ENCODE measurements around the gene RAB33B.

DNA sequence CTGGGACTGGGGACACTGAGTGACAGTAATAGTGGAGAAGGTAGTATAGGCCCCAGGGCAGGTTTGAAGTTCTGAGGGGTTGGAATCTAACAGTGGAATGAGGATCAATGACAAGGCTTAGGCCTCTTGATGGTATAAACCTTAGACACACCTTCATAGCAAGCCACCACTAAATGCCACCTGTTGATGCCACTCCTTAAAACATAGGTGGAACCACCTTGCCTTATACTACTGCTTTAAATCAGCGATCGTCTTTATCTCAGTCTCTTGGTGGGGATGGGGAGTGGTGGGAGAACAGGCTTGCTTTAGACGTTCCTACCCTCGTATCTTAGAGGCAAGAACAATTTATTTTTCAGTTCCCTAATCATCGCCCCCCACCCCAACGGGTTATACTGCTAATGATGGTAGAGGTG, 1.2 kb downstream of the RAB33B start:
- TF ChIP-seq, protein P1, sequence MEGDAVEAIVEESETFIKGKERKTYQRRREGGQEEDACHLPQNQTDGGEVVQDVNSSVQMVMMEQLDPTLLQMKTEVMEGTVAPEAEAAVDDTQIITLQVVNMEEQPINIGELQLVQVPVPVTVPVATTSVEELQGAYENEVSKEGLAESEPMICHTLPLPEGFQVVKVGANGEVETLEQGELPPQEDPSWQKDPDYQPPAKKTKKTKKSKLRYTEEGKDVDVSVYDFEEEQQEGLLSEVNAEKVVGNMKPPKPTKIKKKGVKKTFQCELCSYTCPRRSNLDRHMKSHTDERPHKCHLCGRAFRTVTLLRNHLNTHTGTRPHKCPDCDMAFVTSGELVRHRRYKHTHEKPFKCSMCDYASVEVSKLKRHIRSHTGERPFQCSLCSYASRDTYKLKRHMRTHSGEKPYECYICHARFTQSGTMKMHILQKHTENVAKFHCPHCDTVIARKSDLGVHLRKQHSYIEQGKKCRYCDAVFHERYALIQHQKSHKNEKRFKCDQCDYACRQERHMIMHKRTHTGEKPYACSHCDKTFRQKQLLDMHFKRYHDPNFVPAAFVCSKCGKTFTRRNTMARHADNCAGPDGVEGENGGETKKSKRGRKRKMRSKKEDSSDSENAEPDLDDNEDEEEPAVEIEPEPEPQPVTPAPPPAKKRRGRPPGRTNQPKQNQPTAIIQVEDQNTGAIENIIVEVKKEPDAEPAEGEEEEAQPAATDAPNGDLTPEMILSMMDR (IDR thresholded peaks at IDR 0.05; ENCODE audit: low read depth, low read length, poor library complexity, severe bottlenecking) = no peak
- no peak for TF ChIP-seq EZH2phosphoT487 (IDR thresholded peaks at IDR 0.05; ENCODE audit: borderline replicate concordance, low read length)

All from DOHH2 (cell line).